Measurements from ENCODE around the gene TECR. TPM values are rescaled to one million over a fixed set of nuclear protein-coding genes. Genes with fewer than 3 reads are reported as not detected.

TECR gene
- total RNA-seq, 2 experiments from 2014 or later: 217 to 232 TPM

DNA sequence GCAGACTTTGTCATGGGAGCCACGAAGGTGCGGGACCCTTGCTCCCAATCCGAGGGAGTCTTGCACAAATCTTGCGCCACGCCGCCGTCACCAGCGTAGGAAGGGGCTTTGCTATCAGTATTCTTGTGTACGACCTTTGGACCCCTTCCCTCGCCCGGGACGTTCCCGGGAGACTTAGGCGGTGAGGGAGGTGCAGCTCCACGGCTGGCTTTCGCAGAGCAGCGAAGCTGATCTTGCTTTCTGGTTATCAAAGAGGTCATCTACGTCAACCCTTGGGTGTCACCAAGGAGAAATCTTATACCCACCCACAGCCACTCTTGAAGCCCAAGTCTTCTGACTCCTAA is 583 bp downstream of the TECR start:
- TF ChIP-seq, protein P1, sequence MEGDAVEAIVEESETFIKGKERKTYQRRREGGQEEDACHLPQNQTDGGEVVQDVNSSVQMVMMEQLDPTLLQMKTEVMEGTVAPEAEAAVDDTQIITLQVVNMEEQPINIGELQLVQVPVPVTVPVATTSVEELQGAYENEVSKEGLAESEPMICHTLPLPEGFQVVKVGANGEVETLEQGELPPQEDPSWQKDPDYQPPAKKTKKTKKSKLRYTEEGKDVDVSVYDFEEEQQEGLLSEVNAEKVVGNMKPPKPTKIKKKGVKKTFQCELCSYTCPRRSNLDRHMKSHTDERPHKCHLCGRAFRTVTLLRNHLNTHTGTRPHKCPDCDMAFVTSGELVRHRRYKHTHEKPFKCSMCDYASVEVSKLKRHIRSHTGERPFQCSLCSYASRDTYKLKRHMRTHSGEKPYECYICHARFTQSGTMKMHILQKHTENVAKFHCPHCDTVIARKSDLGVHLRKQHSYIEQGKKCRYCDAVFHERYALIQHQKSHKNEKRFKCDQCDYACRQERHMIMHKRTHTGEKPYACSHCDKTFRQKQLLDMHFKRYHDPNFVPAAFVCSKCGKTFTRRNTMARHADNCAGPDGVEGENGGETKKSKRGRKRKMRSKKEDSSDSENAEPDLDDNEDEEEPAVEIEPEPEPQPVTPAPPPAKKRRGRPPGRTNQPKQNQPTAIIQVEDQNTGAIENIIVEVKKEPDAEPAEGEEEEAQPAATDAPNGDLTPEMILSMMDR (IDR thresholded peaks at IDR 0.05): no peak
- peak in 8 of 14 experiments; percentile 25 to 73 (median 52) for DNase-seq
- Histone ChIP-seq H3K9me3 (ENCODE audit: control insufficient read depth in 1 of 2, insufficient read depth in 1 of 2, low read length in 2 of 2) (no peaks in the 10 kb centered on the region), H3K27me3 (ENCODE audit: control insufficient read depth in 1 of 2, insufficient read depth in 2 of 2, low read length in 2 of 2) (no peaks in the 10 kb centered on the region), H3K27ac (ENCODE audit: low read depth in 1 of 2, low read length in 2 of 2) (peak overlapping the region; percentile 85 to 86), H3K36me3 (ENCODE audit: insufficient read depth, low read length) (peaks cover 13% of the 10 kb centered on the region), H3K4me1 (ENCODE audit: insufficient read depth, low read length) (peaks cover 59% of the 10 kb centered on the region), H3K4me3 (ENCODE audit: low read length) (peak overlapping the region; percentile 92)
- H3K27me3 Mint-ChIP-seq: no peaks in the 10 kb centered on the region
- H3K27ac Mint-ChIP-seq: peak overlapping the region; percentile 100
- H3K4me1 Mint-ChIP-seq (ENCODE audit: low read depth): peaks cover 56% of the 10 kb centered on the region
- H3K9me3 Mint-ChIP-seq: no peaks in the 10 kb centered on the region
- POLR2A ChIA-PET: interaction anchor here (0.8 to 5.9 kb wide), 8 partner anchors 12 to 393 kb away, joined by 3 to 74 read pairs (median 3); partner anchors contain the start of genes ASF1B and DNAJB1
- peak; percentile 9 for ATAC-seq (ENCODE audit: poor library complexity)
- CTCF ChIA-PET: interaction anchor here (0.8 to 1.6 kb wide), 5 partner anchors 11 to 26 kb away, joined by 3 to 7 read pairs (median 4); no protein-coding TSS in a partner anchor
- peaks cover 34% of the 10 kb centered on the region for H3K36me3 Mint-ChIP-seq (ENCODE audit: low read depth)
- H3K4me3 Mint-ChIP-seq: peak overlapping the region; percentile 92
- intact Hi-C loops (cut with DNase I, micrococcal nuclease): loop anchor here in 1 of 2 experiments (1.0 to 5.0 kb wide), 3 partner anchors 21 to 108 kb away; no protein-coding TSS in a partner anchor

DNA sequence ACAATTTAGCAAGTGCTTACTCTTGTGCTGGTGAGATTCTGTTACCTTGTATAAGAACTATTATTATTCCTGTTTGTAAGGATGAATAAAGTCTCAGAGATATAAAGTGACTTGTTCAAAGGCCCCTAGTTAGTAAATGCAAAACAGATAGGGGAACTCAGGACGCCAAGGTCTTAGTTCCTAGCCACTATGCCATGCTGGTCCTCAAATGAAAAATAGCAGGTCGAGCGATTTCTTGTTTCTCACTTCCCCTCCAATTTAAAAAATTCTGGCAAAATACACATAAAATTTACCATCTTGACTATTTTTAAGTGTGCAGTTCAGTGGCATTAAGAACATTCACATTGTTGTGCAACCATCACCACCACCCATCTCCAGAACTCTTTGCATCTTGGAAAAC is 1.1 kb downstream of the TECR start:
- TF ChIP-seq, protein P1 (IDR thresholded peaks at IDR 0.05): no peak
- ChIA-PET POLR2A (interaction anchor here (0.7 to 5.9 kb wide), 8 partner anchors 9 to 394 kb away, joined by 3 to 74 read pairs (median 3); partner anchors contain the start of genes ASF1B and DNAJB1), CTCF (interaction anchor here (0.9 to 1.4 kb wide), 3 partner anchors 12 to 23 kb away, joined by 3 to 7 read pairs (median 4); no protein-coding TSS in a partner anchor)
- intact Hi-C loops (cut with DNase I, micrococcal nuclease): loop anchor here in 1 of 2 experiments (1.0 to 5.0 kb wide), 3 partner anchors 20 to 108 kb away; no protein-coding TSS in a partner anchor
- Histone ChIP-seq H3K36me3 (ENCODE audit: insufficient read depth, low read length) (peaks cover 13% of the 10 kb centered on the region), H3K9me3 (ENCODE audit: control insufficient read depth in 1 of 2, insufficient read depth in 1 of 2, low read length in 2 of 2) (no peaks in the 10 kb centered on the region), H3K4me1 (ENCODE audit: insufficient read depth, low read length) (peaks cover 59% of the 10 kb centered on the region), H3K27me3 (ENCODE audit: control insufficient read depth in 1 of 2, insufficient read depth in 2 of 2, low read length in 2 of 2) (no peaks in the 10 kb centered on the region), H3K4me3 (ENCODE audit: low read length) (peak overlapping the region; percentile 92), H3K27ac (ENCODE audit: low read depth in 1 of 2, low read length in 2 of 2) (no peak overlapping the region)
- ATAC-seq (ENCODE audit: poor library complexity) (no peak), DNase-seq (no peak)
- Mint-ChIP-seq H3K27ac (peak overlapping the region; percentile 100), H3K27me3 (no peaks in the 10 kb centered on the region), H3K4me3 (peak overlapping the region; percentile 92), H3K4me1 (ENCODE audit: low read depth) (peaks cover 53% of the 10 kb centered on the region), H3K9me3 (no peaks in the 10 kb centered on the region), H3K36me3 (ENCODE audit: low read depth) (peaks cover 34% of the 10 kb centered on the region)

DNA sequence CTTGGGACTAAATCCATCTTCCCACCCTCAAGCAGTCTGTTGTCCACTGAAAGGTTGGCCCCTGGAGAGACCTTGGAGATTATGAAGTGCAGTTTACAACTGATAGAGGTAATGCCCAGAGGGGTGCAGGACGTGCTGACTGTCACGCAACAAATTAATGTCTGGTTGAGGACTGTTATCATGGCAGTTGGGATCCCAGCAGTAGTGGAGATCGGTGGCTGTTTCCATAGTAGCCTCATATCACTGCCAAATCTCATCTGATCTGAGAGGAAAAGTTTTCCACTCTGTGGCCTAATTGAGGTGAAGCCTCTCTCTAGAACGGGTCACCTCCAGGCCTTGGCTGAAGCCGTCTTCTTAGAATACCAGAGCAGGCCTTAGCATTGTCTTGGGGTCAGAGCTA is 4.1 kb downstream of the TECR start:
- H3K36me3 ChIP-seq (ENCODE audit: insufficient read depth, low read length): peaks cover 13% of the 10 kb centered on the region
- no peaks in the 10 kb centered on the region for H3K9me3 ChIP-seq (ENCODE audit: control insufficient read depth in 1 of 2, insufficient read depth in 1 of 2, low read length in 2 of 2)
- peaks cover 71% of the 10 kb centered on the region for H3K4me1 ChIP-seq (ENCODE audit: insufficient read depth, low read length)
- Mint-ChIP-seq H3K4me1 (ENCODE audit: low read depth) (peaks cover 55% of the 10 kb centered on the region), H3K9me3 (no peaks in the 10 kb centered on the region), H3K27ac (peak overlapping the region; percentile 53), H3K4me3 (peak overlapping the region; percentile 49), H3K27me3 (no peaks in the 10 kb centered on the region), H3K36me3 (ENCODE audit: low read depth) (peaks cover 34% of the 10 kb centered on the region)
- CTCF ChIA-PET: interaction anchor here (0.9 kb wide), 1 partner anchor 62 kb away, joined by 3 read pairs; no protein-coding TSS in a partner anchor
- H3K4me3 ChIP-seq (ENCODE audit: low read length): no peak overlapping the region
- ATAC-seq (ENCODE audit: poor library complexity) (no peak), DNase-seq (no peak)
- no peak overlapping the region for H3K27ac ChIP-seq (ENCODE audit: low read depth in 1 of 2, low read length in 2 of 2)
- POLR2A ChIA-PET: interaction anchor here (1.3 to 6.5 kb wide), 3 partner anchors 12 to 29 kb away, joined by 3 to 39 read pairs (median 3); partner anchors contain the start of gene DNAJB1
- H3K27me3 ChIP-seq (ENCODE audit: control insufficient read depth in 1 of 2, insufficient read depth in 2 of 2, low read length in 2 of 2): no peaks in the 10 kb centered on the region
- intact Hi-C loops (cut with DNase I, micrococcal nuclease): loop anchor here in 1 of 2 experiments (5.0 kb wide), 1 partner anchor 111 kb away; no protein-coding TSS in a partner anchor
- TF ChIP-seq, protein P1 (IDR thresholded peaks at IDR 0.05): no peak

Measured in CD4-positive, alpha-beta T cell (primary cell).